Fibroblast of the aortic adventitia (primary cell): ENCODE measurements around the gene IDS. TPM values are rescaled to one million over a fixed set of nuclear protein-coding genes. Genes with fewer than 3 reads are reported as not detected.

Source experiments
- DNase-seq: peaks from one replicate; pipeline ENCODE4 v3.0.0-alpha.2; 2010; ENCODE audit warnings: low read depth
- H3K4me3 ChIP-seq: 2 replicates; pipeline ENCODE4 v1.5.1; 2011; ENCODE audit warnings: low read depth, mild to moderate bottlenecking, control low read depth, low read length, moderate library complexity
- CTCF ChIP-seq: IDR thresholded peaks from 2 replicates; pipeline ENCODE4 v1.5.1; 2011; ENCODE audit warnings: mild to moderate bottlenecking, low read length, control low read depth, inconsistent platforms; ENCODE audit not compliant: insufficient read depth
- total RNA-seq: library from RNA; depleted of rRNA; stranded (reverse); fragments of >200 nt; gene quantifications from 2 replicates; pipeline ENCODE4 v1.2.3, GENCODE V29; 2012; ENCODE audit warnings: low replicate concordance

The IDS gene
- total RNA-seq, 1 donor, result 63.3 TPM

- H3K4me3 ChIP-seq, result no peak overlapping the region
Observed at GRCh38 chrX:149517308-149517707, 12.2 kb upstream of the IDS start.

GRCh38 chrX:149516604-149517003 lies 11.5 kb upstream of the IDS start:
- no peak for TF ChIP-seq CTCF
- H3K4me3 ChIP-seq, result no peak overlapping the region
- DNase-seq, result no peak

More at GRCh38 chrX:149517308-149517707, 12.2 kb upstream of the IDS start:
- no peak for DNase-seq
- no peak for TF ChIP-seq CTCF

GRCh38 chrX:149515954-149516602 lies 11.0 kb upstream of the IDS start:
- H3K4me3 ChIP-seq, result no peak overlapping the region
- no peak for TF ChIP-seq CTCF

GRCh38 chrX:149513825-149514428 lies 8.8 kb upstream of the IDS start:
- DNase-seq, result peak; percentile 49
- H3K4me3 ChIP-seq, result no peak overlapping the region
- TF ChIP-seq CTCF, result no peak

More at GRCh38 chrX:149515954-149516602, 11.0 kb upstream of the IDS start:
- DNase-seq, result no peak

- H3K4me3 ChIP-seq, result no peak overlapping the region
- peak; percentile 70 for TF ChIP-seq CTCF
- peak; percentile 57 for DNase-seq
Observed at GRCh38 chrX:149512225-149512885, 7.2 kb upstream of the IDS start.

GRCh38 chrX:149511081-149511480 lies 6.0 kb upstream of the IDS start:
- DNase-seq, result no peak
- TF ChIP-seq CTCF, result no peak
- no peak overlapping the region for H3K4me3 ChIP-seq
